ENCODE results near the gene ZNF226. TPM values are rescaled to one million over a fixed set of nuclear protein-coding genes. Genes with fewer than 3 reads are reported as not detected.
"Not testable (repeated sequence)": the region's sequence is repeated elsewhere in the genome, so short reads cannot be mapped to it uniquely, and the experiment has no call there.

ZNF226 gene
- polyA plus RNA-seq, 3 donors = 9.3 to 16.6 (median 16.3) TPM

GRCh38 chr19:44212866-44213346 is 48.0 kb downstream of the ZNF226 start:
- peaks cover 16 to 22% of the 10 kb centered on the region in 2 donors for H3K9me3 ChIP-seq (replicated peaks in 1 of 2; ENCODE audit: control insufficient read depth in 1 of 2, insufficient read depth in 1 of 2, low read length in 2 of 2)
- peak overlapping the region; percentile 84 for H3K4me2 ChIP-seq (replicated peaks; ENCODE audit: extremely low read depth, low read length, poor library complexity, severe bottlenecking)
- H3K9ac ChIP-seq (ENCODE audit: insufficient read depth, low read length, poor library complexity, severe bottlenecking) = peak overlapping the region; percentile 78
- peaks cover 0 to 4% (median 0%) of the 10 kb centered on the region in 3 donors for H3K27me3 Mint-ChIP-seq (ENCODE audit: low read depth in 3 of 3)
- no peaks in the 10 kb centered on the region for H4K20me1 ChIP-seq (ENCODE audit: insufficient read depth, low read length)
- H3K36me3 ChIP-seq (replicated peaks in 1 of 2; ENCODE audit: control insufficient read depth in 1 of 2, insufficient read depth in 2 of 2, low read length in 2 of 2) = peaks cover 25 to 35% of the 10 kb centered on the region in 2 donors
- peaks cover 28 to 34% of the 10 kb centered on the region in 2 donors for H3K36me3 Mint-ChIP-seq
- no peak for DNase-seq
- TF ChIP-seq, protein P1, sequence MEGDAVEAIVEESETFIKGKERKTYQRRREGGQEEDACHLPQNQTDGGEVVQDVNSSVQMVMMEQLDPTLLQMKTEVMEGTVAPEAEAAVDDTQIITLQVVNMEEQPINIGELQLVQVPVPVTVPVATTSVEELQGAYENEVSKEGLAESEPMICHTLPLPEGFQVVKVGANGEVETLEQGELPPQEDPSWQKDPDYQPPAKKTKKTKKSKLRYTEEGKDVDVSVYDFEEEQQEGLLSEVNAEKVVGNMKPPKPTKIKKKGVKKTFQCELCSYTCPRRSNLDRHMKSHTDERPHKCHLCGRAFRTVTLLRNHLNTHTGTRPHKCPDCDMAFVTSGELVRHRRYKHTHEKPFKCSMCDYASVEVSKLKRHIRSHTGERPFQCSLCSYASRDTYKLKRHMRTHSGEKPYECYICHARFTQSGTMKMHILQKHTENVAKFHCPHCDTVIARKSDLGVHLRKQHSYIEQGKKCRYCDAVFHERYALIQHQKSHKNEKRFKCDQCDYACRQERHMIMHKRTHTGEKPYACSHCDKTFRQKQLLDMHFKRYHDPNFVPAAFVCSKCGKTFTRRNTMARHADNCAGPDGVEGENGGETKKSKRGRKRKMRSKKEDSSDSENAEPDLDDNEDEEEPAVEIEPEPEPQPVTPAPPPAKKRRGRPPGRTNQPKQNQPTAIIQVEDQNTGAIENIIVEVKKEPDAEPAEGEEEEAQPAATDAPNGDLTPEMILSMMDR (IDR thresholded peaks at IDR 0.05) = no peak
- WGBS (ENCODE audit: insufficient coverage) = 1% methylated on average over 12 of the region's 15 CpGs
- peak overlapping the region in 6 of 7 donors; percentile 76 to 97 (median 90) for H3K27ac Mint-ChIP-seq
- intact Hi-C loops (cut with micrococcal nuclease) = loop anchor here (5.0 to 10.0 kb wide), 4 partner anchors 51 to 292 kb away; partner anchors contain the start of genes ZNF180 (in 2 of the 2) and ZNF230 (in 1 of the 2)
- peaks cover 10% of the 10 kb centered on the region for H3K4me1 Mint-ChIP-seq
- H3K79me2 ChIP-seq (ENCODE audit: insufficient read depth, low read length) = peaks cover 20% of the 10 kb centered on the region
- H3K4me3 Mint-ChIP-seq = peak overlapping the region; percentile 94 to 95
- H2AFZ ChIP-seq (ENCODE audit: insufficient read depth, low read depth, low read length, poor library complexity, severe bottlenecking) = peak overlapping the region; percentile 94
- peak overlapping the region; percentile 86 to 96 (median 90) for H3K4me3 ChIP-seq (replicated peaks in 1 of 3; ENCODE audit: low read depth in 2 of 3, low read length in 3 of 3)
- H3K27ac ChIP-seq (ENCODE audit: low read depth in 1 of 2, low read length in 2 of 2) = peak overlapping the region in 1 of 2 donors; percentile 80
- H3K9me3 Mint-ChIP-seq = peaks cover 2 to 33% (median 22%) of the 10 kb centered on the region in 7 donors
- H3K27me3 ChIP-seq (ENCODE audit: control insufficient read depth in 2 of 2, insufficient read depth in 2 of 2, low read length in 2 of 2) = peaks cover 0 to 2% of the 10 kb centered on the region in 2 donors
- H3K4me1 ChIP-seq (ENCODE audit: control insufficient read depth in 1 of 2, insufficient read depth in 2 of 2, low read length in 2 of 2) = peaks cover 12 to 13% of the 10 kb centered on the region in 2 donors

GRCh38 chr19:44219926-44220325 is 55.0 kb downstream of the ZNF226 start:
- not testable (repeated sequence) for DNase-seq; H3K27ac ChIP-seq (ENCODE audit: low read depth in 1 of 2, low read length in 2 of 2); H3K4me1 ChIP-seq (ENCODE audit: control insufficient read depth in 1 of 2, insufficient read depth in 2 of 2, low read length in 2 of 2); H3K79me2 ChIP-seq (ENCODE audit: insufficient read depth, low read length); H3K27me3 ChIP-seq (ENCODE audit: control insufficient read depth in 2 of 2, insufficient read depth in 2 of 2, low read length in 2 of 2); H2AFZ ChIP-seq (ENCODE audit: insufficient read depth, low read depth, low read length, poor library complexity, severe bottlenecking); H3K27me3 Mint-ChIP-seq (ENCODE audit: low read depth in 3 of 3); H3K9ac ChIP-seq (ENCODE audit: insufficient read depth, low read length, poor library complexity, severe bottlenecking); H3K27ac Mint-ChIP-seq; H3K4me2 ChIP-seq (replicated peaks; ENCODE audit: extremely low read depth, low read length, poor library complexity, severe bottlenecking); H3K4me3 Mint-ChIP-seq; H3K4me1 Mint-ChIP-seq; H4K20me1 ChIP-seq (ENCODE audit: insufficient read depth, low read length); H3K4me3 ChIP-seq (replicated peaks in 1 of 3; ENCODE audit: low read depth in 2 of 3, low read length in 3 of 3)
- intact Hi-C loops (cut with micrococcal nuclease) = loop anchor here in 1 of 2 donors (10.0 kb wide), 1 partner anchor 285 kb away; the partner anchor contains the start of gene ZNF180
- Histone ChIP-seq H3K36me3 (replicated peaks in 1 of 2; ENCODE audit: control insufficient read depth in 1 of 2, insufficient read depth in 2 of 2, low read length in 2 of 2) (peaks cover 32 to 43% of the 10 kb centered on the region in 2 donors), H3K9me3 (replicated peaks in 1 of 2; ENCODE audit: control insufficient read depth in 1 of 2, insufficient read depth in 1 of 2, low read length in 2 of 2) (peaks cover 14 to 15% of the 10 kb centered on the region in 2 donors)
- Mint-ChIP-seq H3K36me3 (peaks cover 51 to 59% of the 10 kb centered on the region in 2 donors), H3K9me3 (peaks cover 14 to 41% (median 24%) of the 10 kb centered on the region in 7 donors)
- 100% methylated on average over 1 of the region's 3 CpGs for WGBS (ENCODE audit: insufficient coverage)

DNA sequence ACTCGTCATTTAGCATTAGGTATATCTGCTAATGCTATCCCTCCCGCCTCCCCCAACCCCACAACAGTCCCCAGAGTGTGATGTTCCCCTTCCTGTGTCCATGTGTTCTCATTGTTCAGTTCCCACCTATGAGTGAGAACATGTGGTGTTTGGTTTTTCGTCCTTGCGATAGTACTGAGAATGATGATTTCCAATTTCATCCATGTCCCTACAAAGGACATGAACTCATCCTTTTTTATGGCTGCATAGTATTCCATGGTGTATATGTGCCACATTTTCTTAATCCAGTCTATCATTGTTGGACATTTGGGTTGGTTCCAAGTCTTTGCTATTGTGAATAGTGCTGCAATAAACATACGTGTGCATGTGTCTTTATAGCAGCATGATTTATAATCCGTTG is 55.9 kb downstream of the ZNF226 start:
- WGBS (ENCODE audit: insufficient coverage) = 94% methylated on average over 2 of the region's 6 CpGs
- DNase-seq; H3K79me2 ChIP-seq (ENCODE audit: insufficient read depth, low read length); H4K20me1 ChIP-seq (ENCODE audit: insufficient read depth, low read length); H3K4me3 ChIP-seq (replicated peaks in 1 of 3; ENCODE audit: low read depth in 2 of 3, low read length in 3 of 3); H3K27ac Mint-ChIP-seq; H3K4me1 ChIP-seq (ENCODE audit: control insufficient read depth in 1 of 2, insufficient read depth in 2 of 2, low read length in 2 of 2); H3K4me1 Mint-ChIP-seq; H3K27me3 Mint-ChIP-seq (ENCODE audit: low read depth in 3 of 3); intact Hi-C loops (cut with micrococcal nuclease); H2AFZ ChIP-seq (ENCODE audit: insufficient read depth, low read depth, low read length, poor library complexity, severe bottlenecking); H3K9ac ChIP-seq (ENCODE audit: insufficient read depth, low read length, poor library complexity, severe bottlenecking); H3K27ac ChIP-seq (ENCODE audit: low read depth in 1 of 2, low read length in 2 of 2); H3K4me2 ChIP-seq (replicated peaks; ENCODE audit: extremely low read depth, low read length, poor library complexity, severe bottlenecking); H3K27me3 ChIP-seq (ENCODE audit: control insufficient read depth in 2 of 2, insufficient read depth in 2 of 2, low read length in 2 of 2); H3K4me3 Mint-ChIP-seq: not testable (repeated sequence)
- H3K36me3 ChIP-seq (replicated peaks in 1 of 2; ENCODE audit: control insufficient read depth in 1 of 2, insufficient read depth in 2 of 2, low read length in 2 of 2) = peaks cover 28 to 36% of the 10 kb centered on the region in 2 donors
- H3K9me3 ChIP-seq (replicated peaks in 1 of 2; ENCODE audit: control insufficient read depth in 1 of 2, insufficient read depth in 1 of 2, low read length in 2 of 2) = peaks cover 14 to 16% of the 10 kb centered on the region in 2 donors
- peaks cover 17 to 40% (median 25%) of the 10 kb centered on the region in 7 donors for H3K9me3 Mint-ChIP-seq
- peaks cover 51 to 58% of the 10 kb centered on the region in 2 donors for H3K36me3 Mint-ChIP-seq

DNA sequence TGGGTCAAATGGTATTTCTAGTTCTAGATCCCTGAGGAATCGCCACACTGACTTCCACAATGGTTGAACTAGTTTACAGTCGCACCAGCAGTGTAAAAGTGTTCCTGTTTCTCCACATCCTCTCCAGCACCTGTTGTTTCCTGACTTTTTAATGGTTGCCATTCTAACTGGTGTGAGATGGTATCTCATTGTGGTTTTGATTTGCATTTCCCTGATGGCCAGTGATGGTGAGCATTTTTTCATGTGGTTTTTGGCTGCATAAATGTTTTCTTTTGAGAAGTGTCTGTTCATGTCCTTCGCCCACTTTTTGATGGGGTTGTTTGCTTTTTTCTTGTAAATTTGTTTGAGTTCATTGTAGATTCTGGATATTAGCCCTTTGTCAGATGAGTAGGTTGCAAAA is 56.4 kb downstream of the ZNF226 start:
- DNase-seq; H3K9ac ChIP-seq (ENCODE audit: insufficient read depth, low read length, poor library complexity, severe bottlenecking); H3K27ac ChIP-seq (ENCODE audit: low read depth in 1 of 2, low read length in 2 of 2); H4K20me1 ChIP-seq (ENCODE audit: insufficient read depth, low read length); H3K4me3 ChIP-seq (replicated peaks in 1 of 3; ENCODE audit: low read depth in 2 of 3, low read length in 3 of 3); H3K27me3 ChIP-seq (ENCODE audit: control insufficient read depth in 2 of 2, insufficient read depth in 2 of 2, low read length in 2 of 2); H3K4me1 ChIP-seq (ENCODE audit: control insufficient read depth in 1 of 2, insufficient read depth in 2 of 2, low read length in 2 of 2); H3K4me2 ChIP-seq (replicated peaks; ENCODE audit: extremely low read depth, low read length, poor library complexity, severe bottlenecking); H2AFZ ChIP-seq (ENCODE audit: insufficient read depth, low read depth, low read length, poor library complexity, severe bottlenecking); H3K4me1 Mint-ChIP-seq; intact Hi-C loops (cut with micrococcal nuclease); H3K79me2 ChIP-seq (ENCODE audit: insufficient read depth, low read length); H3K27me3 Mint-ChIP-seq (ENCODE audit: low read depth in 3 of 3); H3K4me3 Mint-ChIP-seq; H3K27ac Mint-ChIP-seq: not testable (repeated sequence)
- Histone ChIP-seq H3K9me3 (replicated peaks in 1 of 2; ENCODE audit: control insufficient read depth in 1 of 2, insufficient read depth in 1 of 2, low read length in 2 of 2) (peaks cover 18 to 21% of the 10 kb centered on the region in 2 donors), H3K36me3 (replicated peaks in 1 of 2; ENCODE audit: control insufficient read depth in 1 of 2, insufficient read depth in 2 of 2, low read length in 2 of 2) (peaks cover 28 to 31% of the 10 kb centered on the region in 2 donors)
- no CpG with 5 or more reads among the region's 3 CpGs for WGBS (ENCODE audit: insufficient coverage)
- H3K9me3 Mint-ChIP-seq = peaks cover 22 to 42% (median 31%) of the 10 kb centered on the region in 7 donors
- H3K36me3 Mint-ChIP-seq = peaks cover 53 to 59% of the 10 kb centered on the region in 2 donors
